ENCODE results near the gene UBTD2. TPM values are rescaled to one million over a fixed set of nuclear protein-coding genes. Genes with fewer than 3 reads are reported as not detected.

UBTD2 gene
- total RNA-seq, 1 donor, result 28.4 TPM

DNA sequence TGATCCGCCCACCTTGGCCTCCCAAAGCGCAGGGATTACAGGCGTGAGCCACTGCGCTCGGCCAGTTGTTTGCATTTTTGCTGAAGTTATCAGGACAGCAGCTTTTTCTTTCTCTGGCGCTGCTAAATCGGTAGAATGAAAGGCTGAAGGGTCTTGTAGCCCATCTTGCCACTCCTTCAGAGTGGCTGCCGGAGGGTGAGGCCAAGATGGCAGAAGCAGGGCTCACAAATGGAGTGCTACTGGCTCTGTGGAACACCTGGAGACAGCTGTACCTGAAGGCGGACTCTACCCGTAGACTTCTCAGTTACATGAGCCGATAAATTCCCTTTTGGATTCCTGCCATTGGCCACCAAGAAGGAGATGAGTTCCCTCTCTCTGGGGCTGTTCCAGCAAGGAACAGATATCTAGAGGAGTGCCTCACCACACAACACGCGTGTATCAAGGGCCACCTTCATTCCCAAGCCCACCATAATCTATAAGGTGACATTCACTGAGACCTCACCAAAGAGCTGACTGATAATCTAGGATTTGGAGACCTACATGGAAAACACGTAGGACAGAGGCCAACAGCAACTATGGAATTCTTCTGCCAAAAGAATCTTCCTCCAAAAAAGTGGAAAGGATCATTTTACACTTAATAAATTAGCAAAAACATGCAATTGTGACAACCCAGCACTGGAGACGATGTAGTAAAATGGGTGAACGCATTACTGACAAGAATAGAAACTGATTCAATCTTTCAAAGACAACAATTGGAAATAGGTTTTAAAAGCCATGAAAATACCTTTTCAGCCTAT is 117.3 kb downstream of the UBTD2 start:
- no peak overlapping the region for H3K4me3 ChIP-seq (ENCODE audit: low read depth, low read length)
- no peak for DNase-seq (ENCODE audit: low read depth)
- TF ChIP-seq, protein P1, sequence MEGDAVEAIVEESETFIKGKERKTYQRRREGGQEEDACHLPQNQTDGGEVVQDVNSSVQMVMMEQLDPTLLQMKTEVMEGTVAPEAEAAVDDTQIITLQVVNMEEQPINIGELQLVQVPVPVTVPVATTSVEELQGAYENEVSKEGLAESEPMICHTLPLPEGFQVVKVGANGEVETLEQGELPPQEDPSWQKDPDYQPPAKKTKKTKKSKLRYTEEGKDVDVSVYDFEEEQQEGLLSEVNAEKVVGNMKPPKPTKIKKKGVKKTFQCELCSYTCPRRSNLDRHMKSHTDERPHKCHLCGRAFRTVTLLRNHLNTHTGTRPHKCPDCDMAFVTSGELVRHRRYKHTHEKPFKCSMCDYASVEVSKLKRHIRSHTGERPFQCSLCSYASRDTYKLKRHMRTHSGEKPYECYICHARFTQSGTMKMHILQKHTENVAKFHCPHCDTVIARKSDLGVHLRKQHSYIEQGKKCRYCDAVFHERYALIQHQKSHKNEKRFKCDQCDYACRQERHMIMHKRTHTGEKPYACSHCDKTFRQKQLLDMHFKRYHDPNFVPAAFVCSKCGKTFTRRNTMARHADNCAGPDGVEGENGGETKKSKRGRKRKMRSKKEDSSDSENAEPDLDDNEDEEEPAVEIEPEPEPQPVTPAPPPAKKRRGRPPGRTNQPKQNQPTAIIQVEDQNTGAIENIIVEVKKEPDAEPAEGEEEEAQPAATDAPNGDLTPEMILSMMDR (IDR thresholded peaks at IDR 0.05; ENCODE audit: insufficient read depth, low read length), result no peak

DNA sequence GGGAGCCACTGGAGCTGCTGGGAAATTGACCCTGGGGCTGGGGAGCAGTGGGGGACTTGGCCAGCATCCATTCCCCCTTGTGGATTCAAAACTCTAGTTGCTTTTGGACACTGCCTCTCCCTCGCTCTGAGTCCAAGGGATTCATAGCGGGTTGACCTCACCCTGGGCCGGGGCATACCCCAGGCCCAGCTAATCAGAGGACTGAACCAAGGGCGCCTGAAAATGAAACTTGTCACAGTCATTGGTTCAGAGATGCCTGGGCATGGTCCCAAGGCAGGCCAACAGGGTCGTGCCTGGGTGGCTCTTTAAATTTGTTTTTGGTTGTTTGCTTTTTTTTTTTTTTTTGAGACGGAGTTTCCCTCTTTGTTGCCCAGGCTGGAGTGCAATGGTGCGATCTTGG is 118.1 kb downstream of the UBTD2 start:
- no peak for DNase-seq (ENCODE audit: low read depth)
- no peak overlapping the region for H3K4me3 ChIP-seq (ENCODE audit: low read depth, low read length)
- TF ChIP-seq, protein P1 (IDR thresholded peaks at IDR 0.05; ENCODE audit: insufficient read depth, low read length), result no peak

DNA sequence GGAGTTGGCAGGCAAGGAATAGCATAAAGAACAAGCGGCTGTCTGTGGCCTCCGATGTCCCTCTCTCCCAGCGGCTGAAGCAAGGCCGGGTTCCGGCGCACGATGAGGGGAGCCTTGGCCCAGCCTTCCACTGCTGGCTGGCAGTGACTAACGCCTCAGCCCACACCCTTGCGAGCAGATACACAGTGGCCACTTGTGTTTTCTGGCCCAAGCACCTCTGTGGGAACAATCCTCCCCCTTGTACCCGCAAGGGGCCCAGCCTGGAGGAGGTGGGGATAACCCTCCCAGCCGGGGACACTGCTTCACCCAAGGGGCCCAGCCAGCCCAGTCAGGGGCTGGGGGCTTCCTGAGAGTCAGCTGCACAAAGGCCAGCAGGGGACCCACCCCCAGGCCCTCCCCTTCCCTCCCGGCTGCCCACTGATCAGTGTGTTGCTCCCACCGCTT is 118.8 kb downstream of the UBTD2 start:
- H3K4me3 ChIP-seq (ENCODE audit: low read depth, low read length), result no peak overlapping the region
- DNase-seq (ENCODE audit: low read depth), result peak; percentile 37
- TF ChIP-seq, protein P1 (IDR thresholded peaks at IDR 0.05; ENCODE audit: insufficient read depth, low read length), result no peak

DNA sequence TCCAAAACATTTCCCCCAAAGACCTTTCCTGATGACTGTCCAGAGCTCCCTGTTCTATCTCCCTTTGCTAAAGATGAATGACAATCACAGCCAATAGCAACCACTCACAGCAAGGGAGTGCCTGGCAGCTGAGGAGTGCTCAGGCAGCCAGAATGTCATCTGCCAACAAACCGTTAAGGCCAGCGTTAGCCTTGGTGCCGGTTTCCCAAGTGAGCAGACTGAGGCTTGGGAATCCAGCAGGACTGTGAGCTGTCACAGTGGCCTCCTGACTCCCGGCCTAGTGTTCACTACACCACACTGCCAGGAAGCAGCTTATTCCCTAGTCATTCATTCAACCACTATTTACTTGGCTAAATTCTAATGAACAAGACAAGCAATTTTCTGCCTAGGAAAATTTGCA is 120.2 kb downstream of the UBTD2 start:
- DNase-seq (ENCODE audit: low read depth), result peak; percentile 11
- H3K4me3 ChIP-seq (ENCODE audit: low read depth, low read length), result no peak overlapping the region
- TF ChIP-seq, protein P1 (IDR thresholded peaks at IDR 0.05; ENCODE audit: insufficient read depth, low read length), result no peak

DNA sequence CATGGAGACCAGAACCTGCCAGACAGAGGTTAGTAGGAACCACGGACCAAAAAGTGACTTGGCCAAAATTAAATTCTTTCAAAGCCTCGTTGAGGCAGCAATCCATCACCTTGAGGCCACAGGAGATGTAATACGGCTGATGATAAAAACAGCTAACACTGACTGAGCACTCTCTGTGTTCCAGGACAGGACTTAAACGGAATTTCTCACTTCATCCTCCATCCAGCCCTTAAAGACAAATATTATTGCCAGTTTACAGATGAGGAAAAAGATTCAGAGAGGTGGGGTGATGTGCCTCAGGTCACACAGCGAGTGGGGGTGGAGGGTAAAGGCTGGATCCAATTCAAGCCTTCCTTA is 120.6 kb downstream of the UBTD2 start:
- TF ChIP-seq, protein P1 (IDR thresholded peaks at IDR 0.05; ENCODE audit: insufficient read depth, low read length), result no peak
- DNase-seq (ENCODE audit: low read depth), result no peak
- H3K4me3 ChIP-seq (ENCODE audit: low read depth, low read length), result no peak overlapping the region

DNA sequence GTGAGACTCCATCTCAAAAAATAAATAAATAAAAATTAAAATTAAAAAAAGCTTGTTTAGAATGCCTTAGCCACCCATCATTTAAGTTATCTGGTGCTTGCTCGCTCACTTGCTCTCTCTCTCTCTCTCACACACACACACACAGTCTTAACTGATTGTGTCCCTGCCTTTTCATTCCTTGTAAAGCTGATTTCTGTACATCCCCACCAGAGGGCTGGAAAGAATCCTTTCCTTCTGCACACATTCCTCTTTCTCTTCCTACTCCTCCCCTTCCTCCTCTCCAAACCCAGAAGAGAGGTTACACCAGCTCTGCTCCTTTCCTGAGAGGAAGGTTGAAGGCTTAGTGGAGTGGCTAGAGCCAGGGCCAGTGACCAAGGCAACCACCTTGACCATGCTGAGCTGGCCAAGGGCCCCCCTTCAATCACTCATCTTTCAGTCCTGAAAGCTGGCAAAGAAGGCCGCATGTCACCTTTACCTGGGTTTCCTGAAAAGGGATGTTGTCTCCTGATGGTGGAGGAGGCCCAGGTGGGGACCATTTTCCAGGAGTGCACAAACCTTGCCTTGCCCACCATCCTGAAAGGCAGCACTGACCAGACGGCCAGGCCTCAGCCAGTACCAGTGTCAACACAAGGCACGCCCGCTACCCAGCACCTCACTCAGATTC is 121.1 kb downstream of the UBTD2 start:
- no peak overlapping the region for H3K4me3 ChIP-seq (ENCODE audit: low read depth, low read length)
- TF ChIP-seq, protein P1 (IDR thresholded peaks at IDR 0.05; ENCODE audit: insufficient read depth, low read length), result peak; percentile 25
- DNase-seq (ENCODE audit: low read depth), result peak; percentile 53

Measured in fibroblast of the aortic adventitia (primary cell).